Dedifferentiated amniotic fluid mesenchymal stem cell (primary cell): ENCODE data around the gene SLC26A1.
"Not testable (repeated sequence)": the region's sequence is repeated elsewhere in the genome, so short reads cannot be mapped to it uniquely, and the experiment has no call there.

ENCODE experiments used
- DNase-seq: peaks from one replicate; pipeline ENCODE4 v3.0.0-alpha.2; 2016; ENCODE audit errors: extremely low spot score

The SLC26A1 gene

GRCh38 chr4:954211-955020, 38.8 kb downstream of the SLC26A1 start:
- DNase-seq = no peak

GRCh38 chr4:953574-953915, 39.7 kb downstream of the SLC26A1 start:
- no peak for DNase-seq

GRCh38 chr4:952881-953573, 40.2 kb downstream of the SLC26A1 start:
- no peak for DNase-seq

- no peak for DNase-seq
These were observed 41.4 kb downstream of the SLC26A1 start for GRCh38 chr4:951594-952468.

GRCh38 chr4:951186-951585, 42.0 kb downstream of the SLC26A1 start:
- DNase-seq = no peak

GRCh38 chr4:950136-951020, 42.8 kb downstream of the SLC26A1 start:
- DNase-seq = no peak

- no peak for DNase-seq
These were observed 43.5 kb downstream of the SLC26A1 start for GRCh38 chr4:949656-950055.

- DNase-seq = no peak
These were observed 44.3 kb downstream of the SLC26A1 start for GRCh38 chr4:948936-949300.

- no peak for DNase-seq
These were observed 44.9 kb downstream of the SLC26A1 start for GRCh38 chr4:948101-948935.

- DNase-seq = no peak
These were observed 45.7 kb downstream of the SLC26A1 start for GRCh38 chr4:947491-947971.

- no peak for DNase-seq
These were observed 46.4 kb downstream of the SLC26A1 start for GRCh38 chr4:946517-947471.

GRCh38 chr4:946103-946450, 47.1 kb downstream of the SLC26A1 start:
- DNase-seq = no peak

GRCh38 chr4:945274-946102, 47.7 kb downstream of the SLC26A1 start:
- DNase-seq = no peak

- DNase-seq = not testable (repeated sequence)
These were observed 53.7 kb downstream of the SLC26A1 start for GRCh38 chr4:939508-939907.
